ENCODE results near the gene CHRDL1.
"Not testable (repeated sequence)": the region's sequence is repeated elsewhere in the genome, so short reads cannot be mapped to it uniquely, and the experiment has no call there.

CHRDL1 gene

GRCh38 chrX:110654280-110654679, 141.3 kb downstream of the CHRDL1 start:
- DNase-seq (ENCODE audit: low read depth), result not testable (repeated sequence)

GRCh38 chrX:110646386-110646785, 149.2 kb downstream of the CHRDL1 start:
- no peak for DNase-seq (ENCODE audit: low read depth)

All from stimulated activated CD8-positive, alpha-beta memory T cell treated with anti-CD3 and anti-CD28 coated beads, Interleukin-12 subunit alpha, Interleukin-12 subunit beta, amount 100 ng/mL, for 1 hour (primary cell).